Activated naive CD8-positive, alpha-beta T cell (primary cell): ENCODE results near the gene AKR1C1.
"Not testable (repeated sequence)": the region's sequence is repeated elsewhere in the genome, so short reads cannot be mapped to it uniquely, and the experiment has no call there.

ENCODE experiments used
- H3K27ac Mint-ChIP-seq: one replicate; pipeline ENCODE4 v1.8.0; 2021; ENCODE audit warnings: mixed read lengths
- H3K27me3 Mint-ChIP-seq: one replicate; pipeline ENCODE4 v1.8.0; 2021; ENCODE audit warnings: mixed read lengths
- H3K36me3 Mint-ChIP-seq: one replicate; pipeline ENCODE4 v1.8.0; 2021; ENCODE audit warnings: mixed read lengths
- H3K4me1 Mint-ChIP-seq: one replicate; pipeline ENCODE4 v1.8.0; 2021; ENCODE audit warnings: low read depth, mixed read lengths
- H3K4me3 Mint-ChIP-seq: one replicate; pipeline ENCODE4 v1.8.0; 2021; ENCODE audit warnings: mild to moderate bottlenecking, mixed read lengths
- H3K9me3 Mint-ChIP-seq: one replicate; pipeline ENCODE4 v1.8.0; 2021; ENCODE audit warnings: low read depth, mixed read lengths

Gene AKR1C1

DNA sequence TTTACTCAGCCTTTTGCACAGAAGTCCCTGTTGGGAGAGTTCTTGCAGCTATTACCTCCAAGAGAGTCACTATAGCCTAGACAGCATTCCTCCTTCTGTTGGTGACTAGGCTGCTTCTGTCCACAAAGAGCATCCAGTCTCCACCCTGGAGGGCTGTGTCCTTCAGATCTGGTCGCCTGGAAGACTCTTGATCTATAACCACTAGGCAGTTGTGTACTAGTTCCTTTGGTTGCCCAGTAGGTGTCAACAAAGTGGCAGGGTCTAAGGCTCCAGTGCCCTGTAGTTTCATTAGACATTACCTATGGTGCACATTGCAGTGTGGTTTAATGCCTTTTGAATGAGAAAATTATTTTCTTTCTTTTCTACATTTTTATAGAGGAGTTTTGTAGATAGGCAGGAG, 51.7 kb downstream of the AKR1C1 start:
- H3K27ac Mint-ChIP-seq, result no peak overlapping the region
- no peak overlapping the region for H3K4me3 Mint-ChIP-seq
- H3K4me1 Mint-ChIP-seq, result no peaks in the 10 kb centered on the region
- H3K9me3 Mint-ChIP-seq, result no peaks in the 10 kb centered on the region
- H3K36me3 Mint-ChIP-seq, result no peaks in the 10 kb centered on the region
- peaks cover 2% of the 10 kb centered on the region for H3K27me3 Mint-ChIP-seq

DNA sequence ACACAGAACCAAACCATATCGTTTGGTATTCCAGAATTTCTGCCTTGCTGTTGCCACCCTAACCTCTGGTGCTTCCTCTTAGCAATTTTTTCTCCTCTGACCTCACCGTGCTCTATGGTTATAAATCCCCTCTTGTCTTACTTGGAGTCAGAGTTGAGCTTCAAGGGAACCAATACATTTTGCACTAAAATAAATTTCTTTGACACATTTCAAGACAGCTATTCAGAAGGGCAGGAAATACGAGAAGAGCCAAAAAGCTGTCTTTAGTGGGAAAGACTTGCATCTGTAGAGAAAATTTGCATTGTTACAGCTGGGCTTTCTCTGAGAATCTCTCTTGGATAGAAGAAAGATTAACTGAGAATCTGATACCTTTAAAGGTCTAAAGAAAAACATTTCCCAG, 54.9 kb downstream of the AKR1C1 start:
- H3K27me3 Mint-ChIP-seq, result no peaks in the 10 kb centered on the region
- no peaks in the 10 kb centered on the region for H3K4me1 Mint-ChIP-seq
- no peaks in the 10 kb centered on the region for H3K36me3 Mint-ChIP-seq
- H3K9me3 Mint-ChIP-seq, result no peaks in the 10 kb centered on the region
- H3K27ac Mint-ChIP-seq, result no peak overlapping the region
- H3K4me3 Mint-ChIP-seq, result no peak overlapping the region

DNA sequence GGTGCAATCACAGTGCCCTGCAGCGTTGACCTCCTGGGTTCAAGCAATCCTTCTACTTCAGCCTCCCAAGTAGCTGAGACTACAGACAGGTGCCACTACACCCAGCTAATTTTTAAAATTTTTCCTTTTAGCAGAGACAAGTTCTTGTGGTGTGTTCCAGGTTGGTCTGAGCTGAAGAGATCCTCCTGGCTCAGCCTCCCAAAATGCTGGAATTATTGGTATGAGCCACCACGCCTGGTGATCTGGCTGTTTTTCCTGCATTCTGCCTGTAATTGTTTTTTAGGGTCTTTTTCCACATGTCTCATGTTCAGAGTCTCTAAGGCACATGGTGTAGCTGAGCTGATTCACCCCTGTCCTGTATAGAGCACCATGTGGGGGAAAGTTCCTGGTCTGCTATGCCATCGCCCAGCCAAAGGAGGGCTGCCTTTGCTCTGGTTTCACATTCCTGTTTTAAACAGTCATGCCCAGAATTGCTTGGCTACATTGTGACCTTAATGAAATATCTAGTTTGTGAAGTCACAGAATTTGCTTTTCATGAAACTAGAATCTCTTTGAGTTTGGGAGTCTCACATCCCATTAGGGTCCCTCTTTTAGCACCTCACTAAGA, 55.6 kb downstream of the AKR1C1 start:
- H3K36me3 Mint-ChIP-seq, H3K4me1 Mint-ChIP-seq, H3K4me3 Mint-ChIP-seq, H3K27me3 Mint-ChIP-seq, H3K27ac Mint-ChIP-seq, H3K9me3 Mint-ChIP-seq: not testable (repeated sequence)

DNA sequence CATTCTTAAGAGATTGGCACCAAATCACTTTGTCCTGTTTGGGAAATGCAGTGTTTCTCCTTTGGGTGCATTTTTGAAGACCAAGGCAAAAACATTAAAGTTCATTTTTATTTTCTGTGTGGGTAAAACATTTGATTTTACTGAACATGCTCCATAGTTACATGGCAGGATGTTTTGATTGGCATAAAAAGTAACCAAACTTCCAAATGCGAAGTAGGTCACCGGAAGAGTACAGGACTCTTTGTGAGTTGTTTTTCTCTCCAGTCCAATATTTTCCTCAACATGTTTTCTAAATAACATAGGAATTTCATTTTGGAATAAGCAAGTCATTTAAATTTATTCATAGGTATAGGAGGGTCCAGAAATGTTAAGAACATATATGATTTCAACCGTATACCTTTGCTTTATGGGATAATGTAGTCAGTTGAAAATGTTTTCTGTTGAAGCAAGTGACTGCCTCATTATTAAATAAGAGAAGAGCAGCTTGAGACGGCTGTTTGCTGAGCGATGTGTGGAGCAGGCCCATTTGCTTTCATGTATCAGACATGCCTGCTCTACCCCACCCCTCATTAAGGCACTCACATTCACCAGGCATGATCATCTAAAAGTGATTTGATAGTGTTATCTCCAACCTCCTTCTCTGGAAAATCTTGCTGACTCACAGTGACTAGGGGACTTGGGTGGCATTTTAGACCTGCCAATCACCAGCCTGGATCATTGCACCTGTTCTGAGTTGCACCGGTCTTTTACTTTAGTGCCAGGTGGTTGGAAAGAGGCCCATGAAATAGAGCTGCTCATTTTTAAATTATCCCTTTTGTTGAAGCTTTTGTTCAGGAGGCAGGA, 56.8 kb downstream of the AKR1C1 start:
- H3K27ac Mint-ChIP-seq, H3K4me1 Mint-ChIP-seq, H3K4me3 Mint-ChIP-seq, H3K27me3 Mint-ChIP-seq, H3K36me3 Mint-ChIP-seq, H3K9me3 Mint-ChIP-seq: not testable (repeated sequence)

DNA sequence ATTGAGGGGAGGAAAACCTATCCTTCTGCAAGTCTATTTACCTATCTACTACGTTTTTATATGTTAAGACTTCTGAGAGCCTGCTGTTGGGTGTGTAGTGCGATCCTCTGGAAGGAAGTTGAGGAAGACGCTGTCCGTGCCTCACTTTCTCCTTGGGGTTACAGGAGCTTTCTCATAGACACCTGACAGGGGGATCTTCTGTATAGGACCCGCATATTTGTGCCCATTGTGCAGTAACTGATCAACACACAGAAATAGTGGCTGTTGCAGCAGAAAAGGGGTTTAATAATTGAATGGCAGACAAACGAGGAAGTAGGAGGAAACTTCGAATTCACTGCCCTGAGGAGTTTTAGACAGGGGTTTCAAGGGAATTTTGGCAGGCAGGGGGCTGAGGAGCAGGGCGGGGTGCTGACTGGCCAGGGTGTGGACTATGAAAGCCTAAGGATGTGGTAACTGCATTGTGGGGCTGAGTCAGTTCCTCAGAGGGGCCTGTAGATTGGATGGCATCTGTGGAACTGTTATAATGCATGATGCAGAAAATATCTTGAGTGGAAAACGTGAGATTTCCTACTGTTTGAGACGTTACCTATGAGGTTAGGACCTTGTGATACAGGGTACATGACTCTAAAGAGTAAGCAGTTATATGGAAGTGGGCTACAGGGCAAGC, 58.5 kb downstream of the AKR1C1 start:
- not testable (repeated sequence) for H3K9me3 Mint-ChIP-seq, H3K27me3 Mint-ChIP-seq, H3K4me3 Mint-ChIP-seq, H3K4me1 Mint-ChIP-seq, H3K27ac Mint-ChIP-seq, H3K36me3 Mint-ChIP-seq

DNA sequence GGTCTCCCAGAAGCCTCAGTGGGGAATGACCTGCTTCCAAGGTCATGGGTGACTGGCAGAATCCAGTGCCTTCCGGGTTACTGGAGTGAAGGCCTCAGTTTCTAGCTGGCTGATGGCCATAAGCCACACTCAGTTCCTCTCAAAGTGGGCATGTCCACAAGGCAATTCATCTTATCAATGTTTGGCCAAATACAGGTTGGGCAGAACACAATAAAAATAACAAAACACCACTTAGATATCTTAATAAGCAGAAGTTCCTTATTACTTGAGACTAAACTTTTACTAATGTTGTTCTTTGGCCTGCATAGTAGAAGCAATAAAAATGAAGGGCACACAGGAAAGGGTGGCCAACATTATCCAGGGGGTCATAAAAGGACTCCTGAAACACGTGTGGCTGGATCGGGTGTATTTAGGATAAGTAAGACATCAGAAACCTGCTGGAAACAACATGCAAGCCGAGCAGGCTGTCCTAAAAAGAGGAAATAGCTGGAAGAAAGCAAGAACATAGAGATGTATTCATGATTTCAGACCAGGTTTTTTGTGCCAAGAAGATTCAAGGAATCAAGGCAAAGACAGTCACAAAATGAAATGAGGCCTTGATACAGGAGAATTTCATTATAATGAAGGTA, 60.1 kb downstream of the AKR1C1 start:
- Mint-ChIP-seq H3K27me3 (no peaks in the 10 kb centered on the region), H3K9me3 (no peaks in the 10 kb centered on the region), H3K4me3 (no peak overlapping the region), H3K36me3 (no peaks in the 10 kb centered on the region), H3K27ac (no peak overlapping the region), H3K4me1 (no peaks in the 10 kb centered on the region)

DNA sequence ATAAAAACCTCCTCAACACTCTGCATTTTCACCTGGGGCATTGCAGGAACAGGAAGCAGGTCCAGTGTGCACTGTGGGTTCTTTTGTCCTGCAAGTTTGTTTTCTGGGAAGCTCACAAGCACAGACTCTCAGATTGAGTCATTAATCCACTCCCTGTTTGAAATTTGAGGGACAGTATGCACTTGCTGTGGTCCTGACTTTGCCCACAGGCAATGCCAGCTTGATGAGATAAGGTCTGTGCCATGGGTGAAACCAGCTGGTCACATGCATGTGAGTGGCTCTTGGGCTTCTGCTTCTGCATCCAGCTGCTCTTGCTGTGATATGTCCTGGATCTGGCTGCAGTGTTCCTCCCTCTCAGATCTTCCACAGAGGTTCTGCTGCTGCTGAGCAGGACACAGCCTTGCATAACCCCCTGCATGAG, 62.3 kb downstream of the AKR1C1 start:
- Mint-ChIP-seq H3K9me3 (peaks cover 13% of the 10 kb centered on the region), H3K36me3 (peaks cover 11% of the 10 kb centered on the region)
- not testable (repeated sequence) for H3K4me1 Mint-ChIP-seq, H3K27ac Mint-ChIP-seq, H3K27me3 Mint-ChIP-seq, H3K4me3 Mint-ChIP-seq

DNA sequence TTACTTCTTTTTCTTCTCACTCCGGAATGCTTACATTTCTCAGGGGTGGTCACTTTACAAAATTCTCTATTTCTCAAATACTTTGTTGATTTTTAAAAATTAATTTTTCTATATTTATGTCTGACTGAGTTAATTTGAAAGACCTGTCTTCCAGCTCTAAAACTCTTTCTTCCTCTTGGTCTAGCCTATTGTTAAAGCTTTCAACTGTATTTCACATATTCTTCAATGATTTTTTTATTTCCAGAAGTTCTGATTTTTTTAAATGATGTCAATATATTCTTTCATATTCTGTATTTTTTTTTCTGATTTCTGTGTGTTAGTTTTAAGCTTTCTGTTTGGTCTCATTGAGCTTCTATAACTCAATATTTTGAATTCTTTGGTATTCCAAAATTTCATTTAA, 67.8 kb downstream of the AKR1C1 start:
- Mint-ChIP-seq H3K9me3 (peaks cover 30% of the 10 kb centered on the region), H3K36me3 (peaks cover 16% of the 10 kb centered on the region), H3K27ac (no peak overlapping the region), H3K4me1 (no peaks in the 10 kb centered on the region), H3K4me3 (no peak overlapping the region), H3K27me3 (peaks cover 4% of the 10 kb centered on the region)

DNA sequence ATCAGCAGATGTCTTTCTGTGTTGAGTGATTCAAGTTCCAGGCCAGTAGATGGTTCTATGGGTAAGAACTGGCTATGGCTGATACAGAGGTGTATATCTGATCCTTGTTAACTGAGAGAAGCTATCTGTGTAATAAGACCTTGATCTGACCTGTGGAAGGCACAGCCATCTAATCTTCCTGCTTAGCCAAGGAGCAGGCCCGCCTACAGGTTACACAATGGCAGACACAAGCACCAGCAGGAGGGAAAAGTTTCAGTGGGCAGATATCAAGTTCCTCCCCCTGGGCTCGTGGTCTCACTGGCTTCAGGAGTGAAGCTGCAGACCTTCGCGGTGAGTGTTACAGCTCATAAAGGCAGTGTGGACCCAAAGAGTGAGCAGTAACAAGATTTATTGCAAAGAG, 68.4 kb downstream of the AKR1C1 start:
- not testable (repeated sequence) for H3K4me3 Mint-ChIP-seq, H3K4me1 Mint-ChIP-seq, H3K27ac Mint-ChIP-seq, H3K27me3 Mint-ChIP-seq
- Mint-ChIP-seq H3K9me3 (peaks cover 30% of the 10 kb centered on the region), H3K36me3 (peaks cover 16% of the 10 kb centered on the region)

DNA sequence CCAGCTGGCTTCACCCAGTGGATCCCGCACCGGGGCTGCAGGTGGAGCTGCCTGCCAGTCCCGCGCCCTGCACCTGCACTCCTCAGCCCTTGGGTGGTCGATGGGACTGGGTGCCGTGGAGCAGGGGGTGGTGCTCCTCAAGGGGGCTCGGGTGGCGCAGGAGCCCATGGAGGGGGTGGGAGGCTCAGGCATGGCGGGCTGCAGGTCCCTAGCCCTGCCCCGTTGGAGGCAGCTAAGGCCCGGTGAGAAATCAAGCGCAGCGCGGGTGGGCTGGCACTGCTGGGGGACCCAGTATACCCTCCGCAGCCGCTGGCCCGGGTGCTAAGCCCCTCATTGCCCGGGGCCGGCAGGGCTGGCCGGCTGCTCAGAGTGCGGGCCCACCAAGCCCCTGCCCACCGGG, 69.2 kb downstream of the AKR1C1 start:
- H3K4me1 Mint-ChIP-seq, H3K27ac Mint-ChIP-seq, H3K4me3 Mint-ChIP-seq, H3K27me3 Mint-ChIP-seq: not testable (repeated sequence)
- Mint-ChIP-seq H3K9me3 (peaks cover 30% of the 10 kb centered on the region), H3K36me3 (peaks cover 16% of the 10 kb centered on the region)
